Islet precursor cell (in vitro differentiated cells): Measurements from ENCODE around the gene ABT1.

Experiments
- DNase-seq: peaks from one replicate; pipeline ENCODE4 v3.0.0-alpha.2; 2018

ABT1 gene

DNA sequence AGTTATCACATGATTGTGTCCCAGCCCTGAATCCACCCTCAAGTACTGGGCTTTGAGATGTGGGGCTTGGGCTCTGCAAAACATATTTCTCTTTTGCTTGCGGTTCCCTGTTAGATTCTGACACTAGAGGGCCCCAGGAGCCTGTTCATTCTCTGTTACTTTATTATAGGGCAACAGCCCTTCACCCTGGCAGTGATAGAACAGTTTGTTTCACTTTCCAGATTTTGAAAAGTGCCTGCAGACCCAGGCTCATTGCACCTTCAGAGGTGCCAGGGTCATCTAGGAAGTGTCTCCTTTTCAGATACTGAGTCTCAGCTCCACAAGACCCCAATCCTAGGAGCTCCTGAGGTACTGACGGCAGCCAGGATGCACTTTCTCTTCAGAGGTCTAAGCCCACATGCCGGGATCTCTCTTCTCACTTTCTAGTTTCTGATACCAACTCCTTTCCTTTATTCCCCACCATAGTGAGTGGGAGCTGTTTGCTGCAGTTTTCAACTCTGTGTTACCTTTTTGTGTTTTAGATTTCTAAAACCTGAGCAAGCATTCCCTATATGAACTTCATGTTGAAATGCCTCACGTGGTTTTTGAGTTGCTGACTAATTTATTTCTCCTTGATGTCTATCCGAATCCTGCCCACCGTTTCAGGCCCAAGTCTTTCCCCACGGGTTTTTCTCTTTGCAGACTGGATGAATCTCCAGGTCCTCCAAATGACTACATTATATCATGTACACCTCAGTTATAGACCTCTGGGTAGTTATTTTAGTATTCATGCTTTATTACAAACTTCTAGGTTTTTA lies 10.9 kb downstream of the ABT1 start:
- DNase-seq = peak; percentile 74

GRCh38 chr6:26609463-26609862 lies 12.7 kb downstream of the ABT1 start:
- DNase-seq = no peak

DNA sequence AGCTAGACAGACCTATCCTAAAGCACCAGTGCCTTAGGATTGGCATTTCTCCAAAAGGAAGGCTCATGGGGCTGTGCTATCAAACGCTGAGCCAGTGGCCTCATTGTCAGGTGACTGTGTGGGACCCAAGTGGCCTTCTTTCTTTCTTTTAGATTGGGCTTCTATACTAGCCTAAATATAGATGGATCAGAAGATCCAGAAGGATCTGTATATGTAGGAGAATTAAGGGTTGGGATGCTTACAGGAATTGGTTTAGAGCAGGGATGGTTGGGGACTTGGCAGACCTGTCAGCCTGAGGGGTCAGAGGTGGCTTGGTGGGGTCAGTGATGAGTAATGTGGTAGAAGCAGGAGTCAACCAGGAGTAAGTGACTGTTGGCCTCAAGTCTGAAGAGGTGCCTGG lies 14.8 kb downstream of the ABT1 start:
- no peak for DNase-seq

DNA sequence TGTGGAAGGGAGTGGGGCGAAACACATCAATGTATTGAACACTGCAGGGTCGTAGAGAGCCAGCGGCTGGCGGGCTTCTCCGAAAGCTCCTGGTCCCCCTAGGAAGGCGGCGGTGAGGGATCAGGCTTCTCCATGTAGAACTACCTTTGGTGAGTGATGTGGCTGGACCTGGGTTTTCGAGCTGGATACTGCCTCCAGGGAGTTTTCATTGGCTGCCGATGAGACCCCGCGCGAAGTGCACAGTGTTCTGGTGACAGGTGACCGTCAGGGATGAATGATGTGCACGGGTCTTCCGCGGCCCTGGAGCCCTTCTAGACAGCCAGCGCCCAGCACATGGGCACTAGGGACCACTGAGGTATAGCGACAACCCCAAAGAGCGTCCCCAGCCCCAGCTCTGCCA lies 16.4 kb downstream of the ABT1 start:
- DNase-seq = no peak

- DNase-seq = peak; percentile 64
Measured at GRCh38 chr6:26613689-26614683, 17.2 kb downstream of the ABT1 start.

DNA sequence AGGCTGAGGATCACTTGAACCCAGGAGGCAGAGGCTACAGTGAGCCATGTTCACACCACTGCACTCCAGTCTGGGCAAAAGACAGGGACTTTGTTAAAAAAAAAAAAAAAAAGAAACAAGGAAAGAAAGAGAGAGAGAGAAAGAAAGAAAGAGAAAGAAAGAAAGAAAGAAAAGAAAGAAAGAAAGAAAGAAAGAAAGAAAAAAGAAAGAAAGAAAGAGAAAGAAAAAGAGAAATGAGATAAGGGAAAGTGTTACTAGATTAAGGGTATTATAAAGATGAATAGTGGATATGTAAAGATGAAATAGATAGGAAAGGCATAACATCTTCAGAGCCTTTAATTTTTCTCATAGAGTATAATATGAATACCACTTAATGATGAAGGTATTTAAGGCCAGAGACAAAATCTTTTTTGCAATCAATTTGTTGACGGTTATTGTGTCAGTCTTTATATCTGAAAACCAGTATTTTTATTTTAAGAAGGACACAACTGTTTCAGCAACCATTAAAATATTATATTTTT lies 26.6 kb downstream of the ABT1 start:
- DNase-seq = no peak

DNA sequence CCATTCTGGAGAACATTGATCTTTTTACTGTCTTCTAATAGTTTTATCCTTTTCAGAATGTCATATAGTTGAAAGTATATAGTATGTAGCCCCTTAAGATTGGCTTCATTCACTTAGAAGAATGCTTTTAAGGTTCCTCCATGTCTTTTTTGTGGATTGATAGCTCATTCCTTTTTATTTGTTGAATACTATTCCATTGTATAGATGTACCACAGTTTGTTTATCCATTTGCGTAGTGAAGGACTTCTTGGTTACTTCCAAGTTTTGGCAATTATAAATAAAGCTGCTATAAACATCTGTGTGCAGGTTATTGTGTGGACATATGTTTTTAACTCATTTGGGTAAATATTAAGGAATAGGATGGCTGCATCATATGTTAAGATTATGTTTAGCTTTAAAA lies 27.8 kb downstream of the ABT1 start:
- no peak for DNase-seq

GRCh38 chr6:26627843-26628242 lies 31.1 kb downstream of the ABT1 start:
- no peak for DNase-seq

- no peak for DNase-seq
Measured at GRCh38 chr6:26629359-26629758, 32.6 kb downstream of the ABT1 start.

GRCh38 chr6:26640806-26641205 lies 44.1 kb downstream of the ABT1 start:
- DNase-seq = no peak

DNA sequence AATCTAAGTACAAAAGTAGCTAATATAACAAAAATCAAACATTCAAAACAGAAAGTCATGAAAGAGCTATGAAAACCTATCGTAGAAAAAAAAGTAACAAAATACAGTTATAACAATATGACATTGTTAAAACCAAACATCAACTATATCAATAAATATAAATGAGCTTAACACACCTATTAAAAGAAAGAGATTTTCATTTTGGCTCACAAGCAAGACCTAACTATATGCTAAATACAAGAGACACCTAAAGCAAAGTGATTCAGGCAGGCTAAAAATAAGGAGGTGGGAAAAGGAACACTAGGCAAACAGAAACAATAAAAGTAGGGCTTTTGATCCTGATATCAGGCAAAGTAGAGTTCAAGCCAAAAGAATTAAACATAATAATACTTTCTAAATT lies 49.3 kb downstream of the ABT1 start:
- DNase-seq = no peak
